Mesendoderm (in vitro differentiated cells): ENCODE data around the gene NTN1.

Source experiments
- DNase-seq: peaks from one replicate; pipeline ENCODE4 v3.0.0; 2013
- H2AK5ac ChIP-seq: 2 replicates; pipeline ENCODE4 v1.6.1; 2013; ENCODE audit warnings: low read length, inconsistent platforms
- H2BK120ac ChIP-seq: 2 replicates; pipeline ENCODE4 v1.6.1; 2013; ENCODE audit warnings: low read depth, mild to moderate bottlenecking, low read length, moderate library complexity, mixed read lengths
- H2BK15ac ChIP-seq: replicated peaks from 2 replicates; pipeline ENCODE4 v1.6.1; 2013; ENCODE audit warnings: low read depth, mild to moderate bottlenecking, moderate library complexity
- H2BK5ac ChIP-seq: 2 replicates; pipeline ENCODE4 v1.6.1; 2013; ENCODE audit warnings: low read length, inconsistent platforms
- H3K18ac ChIP-seq: 2 replicates; pipeline ENCODE4 v1.6.1; 2013; ENCODE audit warnings: mild to moderate bottlenecking, low read length, mixed read lengths
- H3K23ac ChIP-seq: one replicate; pipeline ENCODE4 v1.6.1; 2013; ENCODE audit warnings: low read length
- H3K27ac ChIP-seq: 2 replicates; pipeline ENCODE4 v1.5.1; 2013; ENCODE audit warnings: low read depth, mild to moderate bottlenecking, inconsistent platforms, low read length, moderate library complexity
- H3K27me3 ChIP-seq: 2 replicates; pipeline ENCODE4 v1.6.1; 2013; ENCODE audit warnings: low read length, control low read depth, mild to moderate bottlenecking, inconsistent platforms; ENCODE audit not compliant: insufficient read depth, poor library complexity
- H3K36me3 ChIP-seq: 2 replicates; pipeline ENCODE4 v1.6.1; 2013; ENCODE audit warnings: low read length, inconsistent platforms; ENCODE audit not compliant: control insufficient read depth, insufficient read depth
- H3K4ac ChIP-seq: one replicate; pipeline ENCODE4 v1.6.1; 2013; ENCODE audit warnings: low read depth, mild to moderate bottlenecking, low read length, moderate library complexity
- H3K4me1 ChIP-seq: 2 replicates; pipeline ENCODE4 v1.6.1; 2013; ENCODE audit warnings: low read depth, low read length, inconsistent platforms; ENCODE audit not compliant: control insufficient read depth
- H3K4me2 ChIP-seq: 2 replicates; pipeline ENCODE4 v1.6.1; 2013; ENCODE audit warnings: low read length
- H3K4me3 ChIP-seq: 2 replicates; pipeline ENCODE4 v1.5.1; 2013; ENCODE audit warnings: mild to moderate bottlenecking, low read length
- H3K56ac ChIP-seq: one replicate; pipeline ENCODE4 v1.6.1; 2013; ENCODE audit warnings: low read length
- H3K79me1 ChIP-seq: 2 replicates; pipeline ENCODE4 v1.6.1; 2013; ENCODE audit warnings: low read length, inconsistent platforms
- H3K79me2 ChIP-seq: 2 replicates; pipeline ENCODE4 v1.6.1; 2013; ENCODE audit warnings: mild to moderate bottlenecking, low read length; ENCODE audit not compliant: control insufficient read depth, insufficient read depth
- H3K9ac ChIP-seq: 2 replicates; pipeline ENCODE4 v1.6.1; 2013; ENCODE audit warnings: low read length, inconsistent platforms
- H4K5ac ChIP-seq: one replicate; pipeline ENCODE4 v1.6.1; 2013; ENCODE audit warnings: low read length
- H4K8ac ChIP-seq: one replicate; pipeline ENCODE4 v1.6.1; 2013; ENCODE audit warnings: low read depth, mild to moderate bottlenecking, control low read depth, low read length, moderate library complexity
- WGBS: extraction: QIAGEN DNeasy Blood & Tissue Kit; methylation state at CpG from one replicate; pipeline ENCODE4 v1.1.7; 2013; ENCODE audit warnings: low lambda C conversion rate, missing lambda C conversion rate; ENCODE audit not compliant: insufficient coverage; ENCODE audit errors: extremely low coverage; 5-methylcytosine and 5-hydroxymethylcytosine counted together

Gene NTN1

DNA sequence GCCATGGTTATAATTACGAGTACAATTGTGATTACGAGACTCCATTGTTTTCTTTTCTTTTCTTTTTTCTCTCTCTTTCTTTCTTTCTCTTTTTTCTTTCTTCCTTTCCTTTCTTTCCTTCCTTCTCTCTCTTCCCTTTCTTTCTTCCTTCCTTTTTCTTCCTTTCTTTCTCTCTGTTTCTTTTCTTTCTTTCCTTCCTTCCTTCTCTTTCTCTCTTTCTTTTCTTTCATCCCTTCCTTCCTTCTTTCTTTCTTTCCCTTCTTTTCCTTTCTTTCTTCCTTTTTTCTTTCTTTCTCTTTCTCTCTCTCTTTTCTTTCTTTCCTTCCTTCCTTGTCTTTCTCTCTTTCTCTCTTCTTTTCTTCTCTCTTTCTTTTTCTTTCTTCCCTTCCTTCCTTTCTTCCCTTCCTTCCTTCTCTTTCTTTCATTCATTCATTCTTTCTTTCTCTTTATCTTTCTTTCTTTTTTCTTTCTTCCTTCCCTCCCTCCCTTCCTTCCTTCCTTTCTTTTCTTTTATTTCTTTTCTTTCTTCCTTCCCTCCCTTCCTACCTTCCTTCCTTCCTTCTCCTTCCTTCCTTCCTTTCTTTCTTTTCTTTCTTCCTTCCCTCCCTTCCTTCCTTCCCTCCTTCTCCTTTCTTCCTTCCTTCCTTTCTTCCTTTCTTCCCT lies 14.1 kb upstream of the NTN1 start:
- H3K18ac ChIP-seq, result no peak overlapping the region
- H3K79me2 ChIP-seq, result no peaks in the 10 kb centered on the region
- no peak overlapping the region for H2BK120ac ChIP-seq
- H3K27ac ChIP-seq, result no peak overlapping the region
- H2AK5ac ChIP-seq, result no peak overlapping the region
- H3K4me3 ChIP-seq, result no peak overlapping the region
- H4K5ac ChIP-seq, result no peak overlapping the region
- H3K27me3 ChIP-seq, result peaks cover 35% of the 10 kb centered on the region
- no peak overlapping the region for H3K9ac ChIP-seq
- H3K4ac ChIP-seq, result no peak overlapping the region
- H3K56ac ChIP-seq, result no peak overlapping the region
- H3K4me1 ChIP-seq, result peaks cover 2% of the 10 kb centered on the region
- no peak overlapping the region for H2BK15ac ChIP-seq
- H3K36me3 ChIP-seq, result no peaks in the 10 kb centered on the region
- no peak overlapping the region for H2BK5ac ChIP-seq
- no CpG with 5 or more reads among the region's 2 CpGs for WGBS
- no peaks in the 10 kb centered on the region for H3K79me1 ChIP-seq
- no peak overlapping the region for H3K23ac ChIP-seq
- H4K8ac ChIP-seq, result no peak overlapping the region
- no peak for DNase-seq
- H3K4me2 ChIP-seq, result no peak overlapping the region

DNA sequence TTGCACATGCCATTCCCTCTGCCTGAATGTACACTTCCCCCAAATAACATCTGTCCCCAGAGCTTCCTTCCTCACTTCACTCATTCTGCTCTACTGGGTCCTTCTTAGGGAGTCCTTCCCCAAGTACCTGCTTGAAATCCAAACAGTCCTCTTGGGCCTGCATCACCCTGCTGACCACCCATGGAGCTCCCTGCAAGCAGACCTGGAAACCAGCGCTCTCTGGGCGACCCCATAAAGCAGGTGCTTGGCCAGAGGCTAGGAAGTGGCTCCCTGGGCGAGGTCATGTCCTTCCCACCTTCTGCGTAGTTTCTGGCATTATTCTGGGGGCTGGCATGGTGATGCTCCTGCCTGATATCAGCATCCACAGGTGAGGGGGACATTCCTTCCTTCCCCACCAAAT lies 12.2 kb upstream of the NTN1 start:
- Histone ChIP-seq H2AK5ac (no peak overlapping the region), H2BK5ac (no peak overlapping the region), H3K4me3 (no peak overlapping the region), H3K79me2 (no peaks in the 10 kb centered on the region), H3K27me3 (peaks cover 24% of the 10 kb centered on the region), H3K79me1 (no peaks in the 10 kb centered on the region), H3K36me3 (no peaks in the 10 kb centered on the region), H2BK15ac (no peak overlapping the region), H4K8ac (no peak overlapping the region), H3K4me1 (no peaks in the 10 kb centered on the region), H3K23ac (no peak overlapping the region), H3K27ac (no peak overlapping the region), H3K9ac (no peak overlapping the region), H2BK120ac (no peak overlapping the region), H4K5ac (no peak overlapping the region), H3K4ac (no peak overlapping the region), H3K56ac (no peak overlapping the region), H3K18ac (no peak overlapping the region), H3K4me2 (no peak overlapping the region)
- DNase-seq, result no peak
- WGBS, result no CpG with 5 or more reads among the region's 4 CpGs

DNA sequence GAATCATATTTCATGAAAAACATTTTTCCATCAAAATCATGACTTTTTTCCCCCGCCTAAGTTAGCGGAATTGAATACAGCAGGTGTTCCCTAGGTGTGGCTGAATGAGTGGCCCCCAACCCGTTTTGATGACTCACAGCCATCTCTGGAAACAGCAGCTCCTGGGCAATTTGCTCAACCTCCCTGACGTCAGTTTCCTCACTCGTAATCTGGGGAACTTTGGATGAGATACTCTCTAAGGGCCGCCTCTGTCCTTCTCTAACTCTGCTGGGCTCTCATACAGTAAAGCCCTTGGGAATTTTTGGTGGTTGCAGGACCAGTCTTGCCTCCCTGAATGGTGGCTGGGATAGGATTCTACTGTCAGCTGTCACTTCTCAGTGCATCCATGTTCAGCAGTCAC lies 11.6 kb upstream of the NTN1 start:
- Histone ChIP-seq H2BK5ac (no peak overlapping the region), H3K27me3 (peaks cover 18% of the 10 kb centered on the region), H3K4ac (no peak overlapping the region), H3K79me2 (no peaks in the 10 kb centered on the region), H3K27ac (no peak overlapping the region), H3K4me1 (no peaks in the 10 kb centered on the region), H3K56ac (no peak overlapping the region), H2BK15ac (no peak overlapping the region), H3K18ac (no peak overlapping the region), H3K23ac (no peak overlapping the region), H2BK120ac (no peak overlapping the region), H3K4me2 (no peak overlapping the region), H3K4me3 (no peak overlapping the region), H3K9ac (no peak overlapping the region), H3K79me1 (no peaks in the 10 kb centered on the region), H4K8ac (no peak overlapping the region), H3K36me3 (no peaks in the 10 kb centered on the region), H2AK5ac (no peak overlapping the region), H4K5ac (no peak overlapping the region)
- DNase-seq, result no peak
- WGBS, result no CpG with 5 or more reads among the region's 6 CpGs

DNA sequence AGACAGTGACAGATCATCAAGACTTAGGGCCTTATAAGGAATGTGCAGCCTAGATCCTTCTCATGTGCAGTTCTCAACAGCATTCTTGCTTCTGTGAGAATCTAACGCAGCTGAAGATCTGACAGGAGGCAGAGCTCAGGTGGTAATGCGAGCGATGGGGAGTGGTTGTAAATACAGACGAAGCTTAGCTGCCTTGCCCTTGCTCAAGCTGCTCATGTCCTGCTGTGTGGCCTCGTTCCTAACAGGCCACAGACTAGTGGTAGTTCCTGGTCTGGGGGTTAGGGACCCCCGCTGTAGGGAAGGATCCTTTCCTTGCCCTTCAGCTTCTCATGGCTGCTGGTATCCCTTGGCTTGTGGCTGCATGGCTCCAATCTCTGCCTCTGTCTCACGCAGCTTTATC lies 10.3 kb upstream of the NTN1 start:
- Histone ChIP-seq H3K79me1 (no peaks in the 10 kb centered on the region), H2AK5ac (no peak overlapping the region), H3K4me1 (peaks cover under 1% of the 10 kb centered on the region), H3K36me3 (no peaks in the 10 kb centered on the region), H4K8ac (no peak overlapping the region), H3K27me3 (peaks cover 6% of the 10 kb centered on the region), H3K23ac (no peak overlapping the region), H3K4me3 (no peak overlapping the region), H3K56ac (peak overlapping the region; percentile 28), H3K18ac (no peak overlapping the region), H2BK5ac (no peak overlapping the region), H4K5ac (no peak overlapping the region), H2BK120ac (no peak overlapping the region), H2BK15ac (no peak overlapping the region), H3K9ac (no peak overlapping the region), H3K4ac (no peak overlapping the region), H3K79me2 (no peaks in the 10 kb centered on the region), H3K27ac (no peak overlapping the region), H3K4me2 (no peak overlapping the region)
- DNase-seq, result no peak
- no CpG with 5 or more reads among the region's 7 CpGs for WGBS

DNA sequence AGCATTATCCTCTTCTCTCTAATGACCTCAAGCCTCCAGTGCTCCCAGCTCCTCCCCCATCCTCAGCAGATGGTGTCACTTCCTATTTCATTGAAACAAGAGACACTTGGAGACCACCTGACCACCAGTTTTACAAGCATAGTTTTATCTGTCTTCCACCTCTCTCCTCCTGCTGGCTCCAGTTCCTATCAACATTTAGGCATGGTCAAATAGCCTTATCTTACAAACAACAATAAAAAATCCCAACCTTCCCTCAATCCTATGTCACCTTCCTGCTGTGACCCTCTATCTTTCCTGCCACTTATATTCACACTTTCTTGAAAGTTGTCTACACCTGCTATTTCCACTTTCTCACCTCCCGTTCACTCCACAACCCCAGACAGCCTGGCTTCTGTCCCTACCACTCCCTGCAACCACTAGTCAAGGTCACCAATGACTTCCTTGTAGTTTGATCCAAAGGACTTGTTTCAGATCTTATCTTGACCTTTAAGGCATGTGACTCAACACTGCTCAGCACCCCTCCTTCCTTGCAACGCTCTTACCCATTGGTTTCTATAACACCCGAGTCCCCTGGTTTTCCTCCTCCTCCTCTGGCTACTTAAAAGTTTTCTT lies 4.3 kb upstream of the NTN1 start:
- Histone ChIP-seq H4K5ac (no peak overlapping the region), H3K27me3 (peaks cover 9% of the 10 kb centered on the region)

DNA sequence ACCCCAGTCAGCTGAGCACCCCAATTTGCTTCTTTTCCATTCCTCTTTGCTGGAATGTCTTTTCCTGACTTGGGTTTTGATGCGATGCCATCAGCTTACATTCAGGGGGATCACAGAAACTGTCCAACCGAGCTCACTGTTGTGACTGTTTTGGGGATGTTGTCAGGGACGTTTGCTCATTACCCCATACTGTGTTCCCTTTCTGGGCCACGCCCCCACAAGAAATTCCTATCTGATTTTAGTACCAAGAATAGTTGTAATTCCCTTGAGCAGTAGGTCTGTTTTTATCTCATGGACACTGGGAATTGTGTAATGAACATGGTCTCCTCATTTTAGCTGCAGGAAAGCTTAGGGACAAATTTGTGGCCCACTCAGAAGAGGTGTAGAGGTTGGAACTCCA lies 2.6 kb upstream of the NTN1 start:
- Histone ChIP-seq H3K4ac (no peak overlapping the region), H3K23ac (no peak overlapping the region), H3K27me3 (peaks cover 25% of the 10 kb centered on the region), H3K4me1 (peaks cover 14% of the 10 kb centered on the region), H4K8ac (no peak overlapping the region), H4K5ac (no peak overlapping the region), H2BK5ac (no peak overlapping the region), H3K4me3 (no peak overlapping the region), H2BK120ac (no peak overlapping the region), H2AK5ac (no peak overlapping the region), H3K9ac (no peak overlapping the region), H3K56ac (no peak overlapping the region), H3K27ac (no peak overlapping the region), H2BK15ac (no peak overlapping the region), H3K79me1 (no peaks in the 10 kb centered on the region), H3K4me2 (no peak overlapping the region), H3K79me2 (no peaks in the 10 kb centered on the region), H3K36me3 (no peaks in the 10 kb centered on the region), H3K18ac (no peak overlapping the region)
- DNase-seq, result no peak
- no CpG with 5 or more reads among the region's 4 CpGs for WGBS

More for the DNA sequence above, 4.3 kb upstream of the NTN1 start:
- Histone ChIP-seq H3K4me3 (no peak overlapping the region), H3K79me2 (no peaks in the 10 kb centered on the region), H4K8ac (no peak overlapping the region), H3K9ac (no peak overlapping the region), H3K18ac (peak overlapping the region; percentile 56), H3K56ac (no peak overlapping the region), H2BK5ac (peak overlapping the region; percentile 64), H3K23ac (no peak overlapping the region), H2BK120ac (no peak overlapping the region), H3K79me1 (no peaks in the 10 kb centered on the region), H3K27ac (peak overlapping the region; percentile 72), H2BK15ac (no peak overlapping the region), H3K4ac (no peak overlapping the region), H3K4me1 (peaks cover 14% of the 10 kb centered on the region), H3K36me3 (no peaks in the 10 kb centered on the region), H3K4me2 (no peak overlapping the region), H2AK5ac (no peak overlapping the region)
- peak; percentile 98 for DNase-seq
- no CpG with 5 or more reads among the region's 3 CpGs for WGBS
